OCI-LY7 (cell line): ENCODE measurements around the gene HOXC11. TPM values are rescaled to one million over a fixed set of nuclear protein-coding genes. Genes with fewer than 3 reads are reported as not detected.

ENCODE experiments used
- BruUV-seq: library from RNA; stranded (reverse); fragments of 400-500 nt; replicated peaks from 2 replicates; lab custom pipeline; 2021; lab: Mats Ljungman, UMichigan
- CTCF ChIA-PET: fragments of 300-600 bp; sonication (Branson Sonifier 250); formaldehyde crosslinking; loops from one replicate; lab custom pipeline; 2022; ENCODE audit warnings: antibody characterized with exemption; ENCODE audit not compliant: unreplicated experiment; lab: Charles Lee
- POLR2A ChIA-PET: fragments of 300-600 bp; sonication (Branson Sonifier 250); formaldehyde crosslinking; loops from one replicate; lab custom pipeline; 2022; ENCODE audit warnings: antibody characterized with exemption; lab: Charles Lee
- DNase-seq: peaks from one replicate; pipeline ENCODE4 v3.0.0-alpha.2; 2015; ENCODE audit warnings: low spot score
- H2AFZ ChIP-seq: fragments of 200-600 bp; sonication (generic), shearing (Covaris generic); 2 replicates; pipeline ENCODE4 v1.6.1; 2014; ENCODE audit warnings: mild to moderate bottlenecking, antibody characterized with exemption, low read length, moderate library complexity
- H3K27ac ChIP-seq: fragments of 200-600 bp; sonication (generic); 2 replicates; pipeline ENCODE4 v1.5.1; 2014; ENCODE audit warnings: mixed run types, low read depth, mild to moderate bottlenecking, moderate library complexity, low read length, inconsistent platforms; ENCODE audit not compliant: poor library complexity, severe bottlenecking
- H3K36me3 ChIP-seq: fragments of 200-600 bp; sonication (generic); 2 replicates; pipeline ENCODE4 v1.6.1; 2014; ENCODE audit warnings: mild to moderate bottlenecking, antibody characterized with exemption, low read length, moderate library complexity, mixed read lengths; ENCODE audit not compliant: insufficient read depth
- H3K4me1 ChIP-seq: fragments of 200-600 bp; sonication (generic); 2 replicates; pipeline ENCODE4 v1.5.1; 2014; ENCODE audit warnings: mild to moderate bottlenecking, low read length; ENCODE audit not compliant: insufficient read depth, poor library complexity, severe bottlenecking
- H3K4me2 ChIP-seq: fragments of 200-600 bp; sonication (generic); 2 replicates; pipeline ENCODE4 v1.6.1; 2014; ENCODE audit warnings: mild to moderate bottlenecking, low read length
- H3K4me3 ChIP-seq: fragments of 200-600 bp; sonication (generic); 2 replicates; pipeline ENCODE4 v1.5.1; 2014; ENCODE audit warnings: mild to moderate bottlenecking, low read depth, low read length; ENCODE audit not compliant: poor library complexity, severe bottlenecking
- H3K79me2 ChIP-seq: fragments of 200-600 bp; sonication (generic); 2 replicates; pipeline ENCODE4 v1.6.1; 2016; ENCODE audit warnings: low read depth, mild to moderate bottlenecking, low read length, moderate library complexity, mixed read lengths; ENCODE audit not compliant: insufficient read depth
- H3K9me2 ChIP-seq: fragments of 200-600 bp; sonication (generic); 2 replicates; pipeline ENCODE4 v1.6.1; 2016; ENCODE audit warnings: mild to moderate bottlenecking, low read length, mixed read lengths; ENCODE audit not compliant: insufficient read depth
- H3K9me3 ChIP-seq: fragments of 200-600 bp; sonication (generic); 2 replicates; pipeline ENCODE4 v1.6.1; 2014; ENCODE audit warnings: mild to moderate bottlenecking, mixed run types, low read length, mixed read lengths
- H4K20me1 ChIP-seq: fragments of 200-600 bp; sonication (generic); 2 replicates; pipeline ENCODE4 v1.6.1; 2014; ENCODE audit warnings: mild to moderate bottlenecking, antibody characterized with exemption, low read length, moderate library complexity, mixed read lengths; ENCODE audit not compliant: insufficient read depth
- EZH2phosphoT487 ChIP-seq: fragments of 200-600 bp; sonication (generic); IDR thresholded peaks from 2 replicates; pipeline ENCODE4 v1.6.1; 2018; ENCODE audit warnings: low read depth, borderline replicate concordance, mild to moderate bottlenecking, mixed run types, antibody characterized with exemption, low read length, moderate library complexity, mixed read lengths
- intact Hi-C: fragments of 100-400 bp; cut with micrococcal nuclease; formaldehyde crosslinking; loops from one replicate; pipeline ENCODE4 v1.10.0; 2022; ENCODE audit not compliant: unreplicated experiment
- total RNA-seq, 2 experiments: library from RNA; depleted of rRNA in 1 of 2; stranded (reverse); fragments of >200 nt in 1 of 2; shearing (Covaris generic) in 1 of 2; gene quantifications; 2 replicates each; pipeline ENCODE4 v1.2.3, GENCODE V29; 2014 to 2022
- TF ChIP-seq, protein P1 (sequence below): fragments of 200-600 bp; sonication (generic); conservative IDR thresholded peaks from 2 replicates; pipeline ENCODE4 v1.5.1; 2014; ENCODE audit warnings: mild to moderate bottlenecking, antibody characterized with exemption, low read length, moderate library complexity, mixed read lengths

Gene HOXC11
- total RNA-seq, 2 experiments from 2014 or later, result 1.4 to 2.7 TPM

DNA sequence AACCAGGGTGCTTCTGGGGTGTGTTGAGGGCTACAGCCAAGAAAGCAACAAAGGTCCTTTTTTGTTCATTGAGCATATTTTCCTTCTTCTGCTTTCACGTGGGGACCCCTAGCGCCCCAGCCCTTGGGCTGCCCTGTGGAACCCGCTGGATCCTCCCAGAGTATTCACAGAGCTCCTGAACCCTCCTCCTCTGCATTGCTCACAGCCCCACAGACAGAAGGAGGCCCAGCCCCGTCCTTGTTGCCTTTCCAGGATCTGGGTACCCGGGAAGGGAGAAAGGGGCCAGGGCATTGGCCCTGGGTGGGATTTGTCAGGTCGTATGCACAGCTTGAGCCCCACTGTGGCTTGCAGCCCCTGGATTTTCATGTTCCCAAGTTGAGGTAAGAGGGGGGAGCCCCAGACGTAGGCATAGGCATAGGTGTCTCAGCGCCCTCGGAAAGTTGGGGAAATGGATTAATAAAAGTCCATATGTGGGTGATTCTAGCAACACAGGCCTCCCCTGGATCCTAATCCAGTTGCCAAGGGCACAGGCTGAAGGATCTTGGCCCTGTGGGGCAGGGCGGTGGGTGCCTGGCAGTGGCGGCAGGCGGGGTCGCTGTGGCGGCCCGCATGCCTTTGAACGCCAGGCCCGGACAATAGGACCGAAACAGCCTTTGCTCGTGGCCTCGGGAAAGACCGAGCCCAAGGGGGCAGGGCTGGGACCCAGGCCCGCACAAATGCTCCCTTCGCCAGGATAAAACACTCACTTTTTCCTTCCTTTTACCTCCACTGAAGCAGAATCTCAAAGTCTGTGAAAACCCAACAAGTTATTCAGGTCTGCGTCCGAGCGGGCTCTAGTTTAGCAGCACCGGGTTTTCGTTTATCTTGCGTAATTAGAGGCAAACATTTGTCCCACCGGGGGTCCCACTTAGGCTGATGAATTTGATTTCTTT, 9.0 kb downstream of the HOXC11 start:
- no peak overlapping the region for H3K27ac ChIP-seq
- no TSS peak for BruUV-seq
- TF ChIP-seq EZH2phosphoT487, result no peak
- TF ChIP-seq, protein P1, sequence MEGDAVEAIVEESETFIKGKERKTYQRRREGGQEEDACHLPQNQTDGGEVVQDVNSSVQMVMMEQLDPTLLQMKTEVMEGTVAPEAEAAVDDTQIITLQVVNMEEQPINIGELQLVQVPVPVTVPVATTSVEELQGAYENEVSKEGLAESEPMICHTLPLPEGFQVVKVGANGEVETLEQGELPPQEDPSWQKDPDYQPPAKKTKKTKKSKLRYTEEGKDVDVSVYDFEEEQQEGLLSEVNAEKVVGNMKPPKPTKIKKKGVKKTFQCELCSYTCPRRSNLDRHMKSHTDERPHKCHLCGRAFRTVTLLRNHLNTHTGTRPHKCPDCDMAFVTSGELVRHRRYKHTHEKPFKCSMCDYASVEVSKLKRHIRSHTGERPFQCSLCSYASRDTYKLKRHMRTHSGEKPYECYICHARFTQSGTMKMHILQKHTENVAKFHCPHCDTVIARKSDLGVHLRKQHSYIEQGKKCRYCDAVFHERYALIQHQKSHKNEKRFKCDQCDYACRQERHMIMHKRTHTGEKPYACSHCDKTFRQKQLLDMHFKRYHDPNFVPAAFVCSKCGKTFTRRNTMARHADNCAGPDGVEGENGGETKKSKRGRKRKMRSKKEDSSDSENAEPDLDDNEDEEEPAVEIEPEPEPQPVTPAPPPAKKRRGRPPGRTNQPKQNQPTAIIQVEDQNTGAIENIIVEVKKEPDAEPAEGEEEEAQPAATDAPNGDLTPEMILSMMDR, result peak; percentile 39; the same call in 1 of the 2 replicates
- no peak overlapping the region for H3K4me3 ChIP-seq
- H3K79me2 ChIP-seq, result no peaks in the 10 kb centered on the region
- H3K4me1 ChIP-seq, result peaks cover 42% of the 10 kb centered on the region
- ChIA-PET CTCF (no interaction called here), POLR2A (no interaction called here)
- no peak overlapping the region for H3K4me2 ChIP-seq
- H2AFZ ChIP-seq, result no peak overlapping the region
- H3K36me3 ChIP-seq, result no peaks in the 10 kb centered on the region
- no peak for DNase-seq
- no peaks in the 10 kb centered on the region for H3K9me3 ChIP-seq
- intact Hi-C loops, result loop anchor here (10.0 kb wide), 2 partner anchors 187 to 277 kb away; no protein-coding TSS in a partner anchor
- no peaks in the 10 kb centered on the region for H3K9me2 ChIP-seq
- no peaks in the 10 kb centered on the region for H4K20me1 ChIP-seq

DNA sequence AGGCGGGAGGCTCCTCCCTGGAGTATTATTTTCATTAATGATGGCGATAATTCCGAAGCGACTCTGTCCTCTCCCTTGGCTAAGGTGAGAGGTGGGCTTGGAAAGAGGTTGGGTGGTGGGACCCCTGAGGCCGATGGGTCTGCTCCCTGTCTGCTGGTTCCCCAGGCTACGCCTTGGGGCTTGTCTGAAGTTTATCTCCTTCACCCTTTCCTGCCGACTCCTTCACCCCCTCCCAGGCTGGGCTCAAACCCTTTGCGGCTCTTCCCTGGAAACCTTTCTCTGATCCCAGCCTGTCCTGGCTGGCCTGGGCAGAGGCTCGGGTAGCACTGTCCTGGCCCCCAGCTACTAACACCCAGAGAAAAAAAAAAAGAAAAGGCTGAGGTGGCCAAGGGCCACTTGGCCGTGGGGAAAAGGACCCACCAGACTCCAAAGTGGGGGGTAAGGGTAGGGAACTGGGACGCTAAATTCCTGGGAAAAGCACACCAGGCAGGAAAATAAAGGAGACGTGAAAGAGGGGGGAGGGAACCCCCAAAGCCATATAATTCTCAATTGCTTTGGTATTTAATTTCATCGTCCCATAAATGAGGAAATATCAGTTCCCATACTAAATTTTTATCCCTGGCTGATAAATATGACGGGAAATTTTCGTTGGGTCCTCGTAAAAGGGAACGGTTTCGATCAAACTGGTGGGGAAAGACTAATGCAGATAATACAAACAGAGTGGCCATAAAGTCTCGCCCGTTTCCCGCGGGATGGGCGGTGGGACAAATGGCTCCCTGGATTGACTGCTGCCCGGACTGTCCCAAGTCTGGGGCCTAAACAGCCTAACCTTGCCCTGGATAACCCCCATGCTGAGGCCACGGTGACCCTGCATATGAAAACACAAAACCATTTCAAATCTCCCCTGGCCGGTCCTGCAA, 10.0 kb downstream of the HOXC11 start:
- Histone ChIP-seq H3K9me3 (no peaks in the 10 kb centered on the region), H3K79me2 (no peaks in the 10 kb centered on the region), H3K9me2 (no peaks in the 10 kb centered on the region), H3K27ac (no peak overlapping the region), H3K36me3 (no peaks in the 10 kb centered on the region), H3K4me3 (no peak overlapping the region), H3K4me1 (peaks cover 41% of the 10 kb centered on the region), H2AFZ (no peak overlapping the region), H3K4me2 (no peak overlapping the region), H4K20me1 (no peaks in the 10 kb centered on the region)
- POLR2A ChIA-PET, result no interaction called here
- TF ChIP-seq, protein P1, result no peak
- TF ChIP-seq EZH2phosphoT487, result no peak
- intact Hi-C loops, result loop anchor here (10.0 kb wide), 2 partner anchors 188 to 278 kb away; no protein-coding TSS in a partner anchor
- DNase-seq, result no peak
- BruUV-seq, result no TSS peak
- CTCF ChIA-PET, result no interaction called here
